ENCODE measurements around the gene SULT1A1. TPM values are rescaled to one million over a fixed set of nuclear protein-coding genes. Genes with fewer than 3 reads are reported as not detected.
A peak's percentile ranks its signal among the peaks of the same experiment; 100 is the strongest.

SULT1A1 gene
- total and polyA plus RNA-seq, 3 experiments from 2014 or later = 5.9 to 7.4 (median 7.3) TPM

DNA sequence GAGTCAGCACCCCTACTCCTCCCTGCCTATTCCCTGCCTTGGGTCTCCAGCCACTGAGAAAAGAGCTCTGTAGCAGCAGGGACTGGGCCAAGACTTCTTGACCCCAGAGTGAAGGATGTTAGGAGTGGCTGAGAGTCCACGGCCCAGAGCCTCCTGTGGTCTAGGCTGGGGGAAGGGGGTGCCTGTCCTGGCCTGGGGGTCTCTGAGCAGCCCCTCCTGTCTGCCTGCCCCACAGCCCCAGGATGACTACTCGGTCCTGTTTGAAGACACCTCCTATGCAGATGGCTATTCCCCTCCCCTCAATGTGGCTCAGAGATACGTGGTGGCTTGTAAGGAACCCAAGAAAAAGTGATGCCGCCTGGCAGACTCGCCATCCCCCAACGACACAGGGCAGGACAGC lies 18.5 kb downstream of the SULT1A1 start:
- H3K36me3 ChIP-seq (ENCODE audit: insufficient read depth, low read length) = peaks cover 13% of the 10 kb centered on the region
- H3K27ac ChIP-seq (ENCODE audit: low read depth, low read length) = no peak overlapping the region
- H3K9me3 ChIP-seq (ENCODE audit: low read length) = no peaks in the 10 kb centered on the region
- Mint-ChIP-seq H3K36me3 (peaks cover 0 to 64% (median 8%) of the 10 kb centered on the region in 3 donors), H3K9me3 (no peaks in the 10 kb centered on the region), H3K27me3 (peaks cover 0 to 2% of the 10 kb centered on the region in 2 donors), H3K4me3 (no peak overlapping the region), H3K27ac (peak overlapping the region in 2 of 8 donors; percentile 35 to 40), H3K4me1 (peaks cover 0 to 3% (median 3%) of the 10 kb centered on the region in 3 donors)
- H3K4me1 ChIP-seq (ENCODE audit: insufficient read depth, low read length) = no peaks in the 10 kb centered on the region
- CTCF ChIA-PET = no interaction called here
- peak in 1 of 5 donors; percentile 13 for DNase-seq
- H3K27me3 ChIP-seq (ENCODE audit: insufficient read depth, low read length, poor library complexity, severe bottlenecking) = no peaks in the 10 kb centered on the region
- POLR2A ChIA-PET = no interaction called here
- no peak overlapping the region for H3K4me3 ChIP-seq (ENCODE audit: low read length)

DNA sequence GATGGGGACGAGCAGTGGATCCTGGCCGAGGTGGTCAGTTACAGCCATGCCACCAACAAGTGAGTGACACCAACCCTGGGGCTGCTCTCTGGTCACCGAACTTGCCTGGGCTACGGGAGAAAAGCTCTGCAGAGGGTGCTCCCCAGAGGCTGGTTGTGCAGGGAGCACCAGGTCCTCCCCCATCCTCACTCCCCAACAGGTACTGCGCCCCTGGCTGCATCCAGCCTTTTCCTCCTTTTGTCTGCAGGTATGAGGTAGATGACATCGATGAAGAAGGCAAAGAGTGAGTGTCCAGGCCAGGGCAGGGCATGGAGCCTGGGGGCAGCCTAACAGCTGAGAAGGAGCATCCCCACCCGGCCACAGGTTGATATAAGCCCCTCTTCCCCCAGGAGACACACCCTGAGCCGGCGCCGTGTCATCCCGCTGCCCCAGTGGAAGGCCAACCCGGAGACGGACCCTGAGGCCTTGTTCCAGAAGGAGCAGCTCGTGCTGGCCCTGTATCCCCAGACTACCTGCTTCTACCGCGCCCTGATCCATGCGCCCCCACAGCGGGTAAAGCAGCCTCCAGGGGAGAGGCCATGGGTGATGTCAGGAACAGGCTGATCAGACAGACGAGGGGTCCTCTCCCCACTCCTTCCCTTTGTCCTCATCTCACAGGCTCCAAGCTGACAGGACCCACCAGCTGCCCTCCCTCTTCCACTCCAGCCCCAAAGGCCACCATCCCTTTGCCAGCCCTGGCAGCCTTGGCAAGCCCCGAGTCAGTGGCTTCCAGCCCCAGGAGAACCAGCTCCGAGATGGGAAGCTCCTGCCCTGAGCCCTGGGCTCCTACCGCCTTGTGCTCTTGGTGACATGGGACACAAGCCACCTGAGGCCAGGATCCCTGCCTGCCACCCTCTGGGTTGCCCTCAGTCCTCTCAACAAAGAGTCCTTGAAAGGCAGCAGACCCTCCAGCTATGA lies 19.2 kb downstream of the SULT1A1 start:
- Mint-ChIP-seq H3K4me1 (peaks cover 0 to 3% (median 3%) of the 10 kb centered on the region in 3 donors), H3K4me3 (no peak overlapping the region), H3K27me3 (peaks cover 0 to 2% of the 10 kb centered on the region in 2 donors), H3K36me3 (peaks cover 0 to 70% (median 10%) of the 10 kb centered on the region in 3 donors), H3K27ac (peak overlapping the region in 3 of 8 donors; percentile 35 to 81 (median 71)), H3K9me3 (no peaks in the 10 kb centered on the region)
- Histone ChIP-seq H3K27me3 (ENCODE audit: insufficient read depth, low read length, poor library complexity, severe bottlenecking) (no peaks in the 10 kb centered on the region), H3K4me1 (ENCODE audit: insufficient read depth, low read length) (no peaks in the 10 kb centered on the region), H3K9me3 (ENCODE audit: low read length) (no peaks in the 10 kb centered on the region), H3K36me3 (ENCODE audit: insufficient read depth, low read length) (peaks cover 16% of the 10 kb centered on the region), H3K27ac (ENCODE audit: low read depth, low read length) (no peak overlapping the region), H3K4me3 (ENCODE audit: low read length) (no peak overlapping the region)
- peak in 1 of 5 donors; percentile 41 for DNase-seq
- ChIA-PET POLR2A (no interaction called here), CTCF (no interaction called here)

DNA sequence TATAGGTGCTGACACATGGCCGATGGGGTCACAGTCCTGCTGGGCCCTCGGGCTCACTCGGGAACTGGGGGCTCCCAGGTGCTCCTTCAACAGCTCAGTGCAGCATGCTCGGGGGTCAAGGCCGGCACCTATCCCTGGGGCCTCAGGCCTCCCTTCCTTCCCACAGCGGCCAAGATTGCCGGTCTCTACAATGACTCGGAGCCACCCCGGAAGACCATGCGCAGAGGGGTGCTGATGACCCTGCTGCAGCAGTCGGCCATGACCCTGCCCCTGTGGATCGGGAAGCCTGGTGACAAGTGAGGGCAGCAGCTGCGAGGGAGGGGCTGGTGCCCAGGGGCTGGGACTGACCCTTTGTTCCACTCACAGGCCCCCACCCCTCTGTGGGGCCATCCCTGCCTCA lies 19.9 kb downstream of the SULT1A1 start:
- no peak overlapping the region for H3K27ac ChIP-seq (ENCODE audit: low read depth, low read length)
- H3K4me3 ChIP-seq (ENCODE audit: low read length) = no peak overlapping the region
- peaks cover 0 to 2% of the 10 kb centered on the region in 2 donors for H3K27me3 Mint-ChIP-seq
- peak overlapping the region in 1 of 7 donors; percentile 18 for H3K4me3 Mint-ChIP-seq
- peaks cover 0 to 3% (median 3%) of the 10 kb centered on the region in 3 donors for H3K4me1 Mint-ChIP-seq
- no peaks in the 10 kb centered on the region for H3K4me1 ChIP-seq (ENCODE audit: insufficient read depth, low read length)
- no peaks in the 10 kb centered on the region for H3K9me3 Mint-ChIP-seq
- peaks cover 0 to 77% (median 15%) of the 10 kb centered on the region in 3 donors for H3K36me3 Mint-ChIP-seq
- H3K36me3 ChIP-seq (ENCODE audit: insufficient read depth, low read length) = peaks cover 23% of the 10 kb centered on the region
- no peaks in the 10 kb centered on the region for H3K27me3 ChIP-seq (ENCODE audit: insufficient read depth, low read length, poor library complexity, severe bottlenecking)
- H3K9me3 ChIP-seq (ENCODE audit: low read length) = no peaks in the 10 kb centered on the region
- H3K27ac Mint-ChIP-seq = peak overlapping the region in 1 of 8 donors; percentile 72
- peak in 1 of 5 donors; percentile 39 for DNase-seq
- ChIA-PET CTCF (no interaction called here), POLR2A (no interaction called here)

DNA sequence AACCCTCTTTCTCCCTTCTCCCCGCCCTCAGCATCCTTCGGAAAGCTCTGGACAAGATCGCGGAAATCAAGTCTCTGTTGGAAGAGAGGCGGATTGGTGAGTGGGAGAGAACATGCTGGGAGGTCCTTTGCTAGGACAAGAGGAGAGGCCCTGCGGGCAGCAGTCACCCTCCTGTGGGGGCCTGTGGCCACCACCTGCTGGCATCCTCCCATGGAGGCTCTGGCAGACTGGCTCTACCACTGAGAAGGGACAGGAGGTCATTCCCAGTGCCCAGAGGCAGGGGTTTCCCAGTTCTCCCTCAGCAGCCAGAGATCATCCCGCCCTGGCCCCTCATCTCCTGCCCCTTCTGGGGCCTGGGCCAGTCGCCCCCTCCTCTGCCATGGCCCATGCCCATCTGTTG lies 20.8 kb downstream of the SULT1A1 start:
- Mint-ChIP-seq H3K36me3 (peaks cover 0 to 81% (median 18%) of the 10 kb centered on the region in 3 donors), H3K4me3 (no peak overlapping the region), H3K4me1 (peaks cover 0 to 3% (median 3%) of the 10 kb centered on the region in 3 donors), H3K9me3 (no peaks in the 10 kb centered on the region), H3K27ac (peak overlapping the region in 3 of 8 donors; percentile 32 to 51 (median 38)), H3K27me3 (peaks cover 0 to 2% of the 10 kb centered on the region in 2 donors)
- no peaks in the 10 kb centered on the region for H3K27me3 ChIP-seq (ENCODE audit: insufficient read depth, low read length, poor library complexity, severe bottlenecking)
- H3K36me3 ChIP-seq (ENCODE audit: insufficient read depth, low read length) = peaks cover 24% of the 10 kb centered on the region
- H3K4me3 ChIP-seq (ENCODE audit: low read length) = no peak overlapping the region
- H3K4me1 ChIP-seq (ENCODE audit: insufficient read depth, low read length) = no peaks in the 10 kb centered on the region
- H3K27ac ChIP-seq (ENCODE audit: low read depth, low read length) = no peak overlapping the region
- CTCF ChIA-PET = no interaction called here
- peak in 1 of 5 donors; percentile 10 for DNase-seq
- POLR2A ChIA-PET = no interaction called here
- H3K9me3 ChIP-seq (ENCODE audit: low read length) = no peaks in the 10 kb centered on the region

DNA sequence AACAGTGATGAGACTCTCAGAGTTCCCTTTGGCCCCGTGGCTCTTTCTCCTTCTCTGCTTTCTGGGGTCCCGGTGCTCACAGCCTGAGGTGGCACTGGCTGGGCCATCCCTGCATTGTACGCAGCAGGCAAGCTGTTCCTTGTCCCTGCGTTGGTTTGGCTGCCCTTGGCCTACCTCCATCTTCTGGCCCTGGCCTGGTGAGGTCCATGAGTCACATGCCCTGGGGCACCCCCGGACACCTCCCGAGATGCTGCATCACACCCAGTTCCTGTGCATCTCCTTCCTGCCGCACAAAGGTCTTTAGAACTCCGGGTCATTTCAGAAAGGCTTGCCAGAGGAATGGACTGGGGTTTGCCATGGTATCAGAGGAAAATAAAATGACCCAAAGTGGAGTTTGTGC lies 22.5 kb downstream of the SULT1A1 start:
- CTCF ChIA-PET = no interaction called here
- H3K9me3 Mint-ChIP-seq = no peaks in the 10 kb centered on the region
- H3K36me3 ChIP-seq (ENCODE audit: insufficient read depth, low read length) = peaks cover 24% of the 10 kb centered on the region

DNA sequence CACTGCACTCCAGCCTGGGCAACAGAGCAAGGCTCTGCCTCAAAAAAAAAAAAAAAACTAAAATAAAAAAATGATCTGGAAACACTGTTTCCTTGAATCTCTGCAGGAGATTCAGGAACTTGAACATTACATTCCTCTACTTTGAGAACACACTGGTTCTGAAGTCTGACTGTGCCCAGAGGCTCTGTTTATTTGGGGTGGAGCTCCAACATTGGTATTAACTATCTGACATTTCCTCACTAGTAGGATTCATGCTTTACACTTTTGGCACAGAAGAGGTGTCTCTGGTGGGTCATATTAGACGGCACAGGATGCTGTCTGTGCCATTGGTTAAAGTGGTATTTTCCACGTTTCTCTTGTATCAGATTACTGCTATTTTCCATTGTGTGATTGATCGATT lies 23.4 kb downstream of the SULT1A1 start:
- ChIA-PET POLR2A (no interaction called here), CTCF (no interaction called here)
- Histone ChIP-seq H3K4me3 (ENCODE audit: low read length) (no peak overlapping the region), H3K9me3 (ENCODE audit: low read length) (no peaks in the 10 kb centered on the region), H3K36me3 (ENCODE audit: insufficient read depth, low read length) (peaks cover 24% of the 10 kb centered on the region), H3K4me1 (ENCODE audit: insufficient read depth, low read length) (no peaks in the 10 kb centered on the region), H3K27me3 (ENCODE audit: insufficient read depth, low read length, poor library complexity, severe bottlenecking) (no peaks in the 10 kb centered on the region), H3K27ac (ENCODE audit: low read depth, low read length) (no peak overlapping the region)
- H3K27ac Mint-ChIP-seq = no peak overlapping the region
- H3K9me3 Mint-ChIP-seq = no peaks in the 10 kb centered on the region
- H3K4me3 Mint-ChIP-seq = no peak overlapping the region
- H3K27me3 Mint-ChIP-seq = no peaks in the 10 kb centered on the region
- DNase-seq = no peak
- no peaks in the 10 kb centered on the region for H3K4me1 Mint-ChIP-seq
- H3K36me3 Mint-ChIP-seq = peaks cover 0 to 92% (median 22%) of the 10 kb centered on the region in 3 donors

More for the DNA sequence above, 22.5 kb downstream of the SULT1A1 start:
- no peak overlapping the region for H3K4me3 Mint-ChIP-seq
- no peaks in the 10 kb centered on the region for H3K4me1 Mint-ChIP-seq
- H3K4me3 ChIP-seq (ENCODE audit: low read length) = no peak overlapping the region
- peak overlapping the region in 3 of 8 donors; percentile 12 to 46 (median 38) for H3K27ac Mint-ChIP-seq
- POLR2A ChIA-PET = no interaction called here
- H3K4me1 ChIP-seq (ENCODE audit: insufficient read depth, low read length) = no peaks in the 10 kb centered on the region
- H3K27me3 ChIP-seq (ENCODE audit: insufficient read depth, low read length, poor library complexity, severe bottlenecking) = no peaks in the 10 kb centered on the region
- no peaks in the 10 kb centered on the region for H3K27me3 Mint-ChIP-seq
- peaks cover 0 to 94% (median 22%) of the 10 kb centered on the region in 3 donors for H3K36me3 Mint-ChIP-seq
- H3K9me3 ChIP-seq (ENCODE audit: low read length) = no peaks in the 10 kb centered on the region
- DNase-seq = no peak
- H3K27ac ChIP-seq (ENCODE audit: low read depth, low read length) = no peak overlapping the region

DNA sequence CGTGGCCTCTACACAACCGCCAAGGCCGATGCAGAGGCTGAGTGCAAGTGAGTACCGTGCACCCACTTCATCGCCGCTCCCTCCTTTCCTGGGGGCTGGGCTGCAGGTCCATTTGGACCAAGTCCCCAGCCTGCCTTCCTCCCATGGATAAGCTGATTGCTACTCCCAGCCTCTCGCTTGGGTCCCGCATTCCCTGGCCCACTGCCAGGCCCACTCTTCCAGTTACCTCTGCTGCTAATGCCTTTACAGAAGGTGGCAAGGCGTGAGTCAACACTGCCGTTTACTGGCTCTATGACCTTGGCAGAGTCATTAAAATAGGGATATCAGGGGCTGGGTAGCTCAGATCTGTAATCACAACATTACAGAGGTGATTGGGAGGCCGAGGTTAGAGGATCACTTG lies 24.2 kb downstream of the SULT1A1 start:
- Histone ChIP-seq H3K4me1 (ENCODE audit: insufficient read depth, low read length) (no peaks in the 10 kb centered on the region), H3K4me3 (ENCODE audit: low read length) (no peak overlapping the region), H3K27me3 (ENCODE audit: insufficient read depth, low read length, poor library complexity, severe bottlenecking) (no peaks in the 10 kb centered on the region), H3K27ac (ENCODE audit: low read depth, low read length) (no peak overlapping the region), H3K9me3 (ENCODE audit: low read length) (no peaks in the 10 kb centered on the region), H3K36me3 (ENCODE audit: insufficient read depth, low read length) (peaks cover 24% of the 10 kb centered on the region)
- CTCF ChIA-PET = no interaction called here
- Mint-ChIP-seq H3K27me3 (no peaks in the 10 kb centered on the region), H3K27ac (peak overlapping the region in 1 of 8 donors; percentile 32), H3K4me3 (no peak overlapping the region), H3K36me3 (peaks cover 0 to 92% (median 22%) of the 10 kb centered on the region in 3 donors), H3K9me3 (no peaks in the 10 kb centered on the region), H3K4me1 (no peaks in the 10 kb centered on the region)
- POLR2A ChIA-PET = no interaction called here
- DNase-seq = peak in 1 of 5 donors; percentile 11

DNA sequence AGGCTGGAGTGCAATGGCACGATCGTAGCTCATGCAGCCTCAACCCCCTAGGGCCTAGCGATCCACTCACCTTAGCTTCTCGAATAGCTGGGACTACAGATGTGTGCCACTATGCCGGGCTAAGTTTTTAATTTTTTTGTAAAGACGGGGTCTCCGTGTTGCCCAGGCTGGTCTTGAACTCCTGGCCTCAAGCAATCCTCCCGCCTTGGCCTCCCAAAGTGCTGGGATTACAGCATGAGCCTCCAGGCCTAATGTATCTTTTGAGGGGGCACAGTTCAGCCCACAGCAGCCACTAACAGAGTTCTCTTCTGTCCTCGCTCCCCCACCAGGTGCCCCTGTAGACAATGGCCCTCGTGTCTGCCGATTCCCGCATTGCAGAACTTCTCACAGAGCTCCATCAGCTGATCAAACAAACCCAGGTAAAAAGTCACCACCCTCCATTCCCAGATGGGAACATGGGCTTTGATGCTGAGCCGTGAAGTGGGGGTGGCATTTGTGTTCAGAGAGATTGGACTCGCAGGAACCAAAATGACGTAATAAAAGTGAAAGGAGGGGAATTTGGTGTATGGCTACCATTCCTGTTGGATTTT lies 29.0 kb downstream of the SULT1A1 start:
- DNase-seq = no peak
- Mint-ChIP-seq H3K4me1 (peaks cover 6 to 9% (median 8%) of the 10 kb centered on the region in 3 donors), H3K36me3 (peaks cover 0 to 71% (median 16%) of the 10 kb centered on the region in 3 donors), H3K9me3 (no peaks in the 10 kb centered on the region), H3K4me3 (no peak overlapping the region), H3K27me3 (no peaks in the 10 kb centered on the region), H3K27ac (peak overlapping the region in 2 of 8 donors; percentile 3 to 30)
- Histone ChIP-seq H3K36me3 (ENCODE audit: insufficient read depth, low read length) (peaks cover 10% of the 10 kb centered on the region), H3K27me3 (ENCODE audit: insufficient read depth, low read length, poor library complexity, severe bottlenecking) (no peaks in the 10 kb centered on the region), H3K27ac (ENCODE audit: low read depth, low read length) (no peak overlapping the region), H3K4me1 (ENCODE audit: insufficient read depth, low read length) (no peaks in the 10 kb centered on the region), H3K4me3 (ENCODE audit: low read length) (no peak overlapping the region), H3K9me3 (ENCODE audit: low read length) (no peaks in the 10 kb centered on the region)
- POLR2A ChIA-PET = no interaction called here
- CTCF ChIA-PET = no interaction called here

All from CD8-positive, alpha-beta memory T cell (primary cell).